HG03139 (cell line): ENCODE measurements around the gene LIF.

Source experiments
- ATAC-seq: cut with Tn5 transposase; IDR thresholded peaks from one replicate; pipeline ENCODE4 v1.9.1; 2021; ENCODE audit not compliant: unreplicated experiment

LIF gene

DNA sequence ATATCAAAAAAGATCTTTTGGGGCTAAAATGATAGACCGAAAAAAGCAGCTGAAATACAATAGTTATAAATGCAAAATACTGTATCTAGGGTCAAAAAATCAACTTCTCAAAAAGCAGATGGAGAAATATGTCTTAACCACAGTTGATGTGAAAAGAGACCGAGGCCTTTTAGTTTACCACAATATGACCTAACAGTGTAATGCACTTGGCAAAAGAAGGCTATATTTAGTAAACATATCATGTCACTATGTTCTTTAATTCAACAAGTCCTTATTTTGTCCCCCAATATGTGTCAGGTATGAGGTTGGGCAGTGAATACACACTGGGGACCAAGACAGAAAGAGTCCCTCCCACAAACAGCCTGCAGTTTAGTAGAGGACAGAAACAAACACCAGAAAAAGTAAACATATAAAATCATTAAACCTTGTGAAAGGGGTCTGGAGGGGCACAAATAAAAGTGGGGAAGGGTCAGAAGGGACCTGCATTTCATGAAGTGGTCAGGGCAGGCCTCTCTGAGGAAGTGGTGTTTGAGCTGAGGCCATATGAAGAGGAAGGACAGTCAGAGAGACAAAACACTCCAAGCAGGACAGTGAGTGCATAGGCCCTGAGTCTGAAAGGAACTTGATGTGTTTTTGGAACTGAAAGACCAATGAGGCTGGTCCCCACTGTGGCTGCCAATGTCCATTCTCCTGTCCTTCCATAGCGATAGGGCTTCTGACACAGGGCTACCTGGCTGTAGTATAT is 53.4 kb downstream of the LIF start:
- no peak for ATAC-seq

- ATAC-seq: no peak
Measured at GRCh38 chr22:30192427-30192826, 54.1 kb downstream of the LIF start.

DNA sequence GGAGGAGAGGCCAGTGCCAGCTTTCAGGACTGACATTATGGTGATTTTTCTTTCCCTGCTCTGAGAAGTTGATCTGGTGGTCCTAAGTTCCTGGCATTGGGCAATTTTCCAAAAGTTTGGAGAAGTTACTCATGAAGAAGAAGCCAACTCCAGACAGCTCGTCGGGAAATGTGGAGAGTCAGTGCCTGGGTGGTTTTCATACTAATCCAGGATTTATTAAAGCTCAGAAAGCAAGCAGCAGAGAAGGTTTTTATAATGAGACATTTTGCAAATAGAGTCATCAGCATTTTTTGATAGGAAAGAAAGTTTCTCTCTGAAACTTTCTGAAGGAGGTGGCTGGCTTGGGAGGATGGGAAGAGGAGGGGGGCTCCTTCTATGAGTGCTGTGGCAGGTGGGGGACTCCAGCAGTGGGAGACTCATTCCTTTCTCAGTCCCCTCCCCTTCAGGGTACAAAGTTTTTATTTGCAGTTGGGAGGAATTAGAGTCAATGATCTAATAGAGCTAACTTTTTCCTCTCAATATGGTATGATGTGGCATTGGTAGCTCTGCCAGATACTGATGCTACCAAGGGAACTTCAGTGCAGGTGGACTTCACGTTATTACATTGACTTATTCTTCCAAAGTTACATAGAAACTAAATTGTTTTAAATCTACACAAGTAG is 55.4 kb downstream of the LIF start:
- no peak for ATAC-seq

- no peak for ATAC-seq
Measured at GRCh38 chr22:30190574-30190973, 56.0 kb downstream of the LIF start.
